GM08714 (cell line): ENCODE data around the gene BBS9.
"Not testable (repeated sequence)": the region's sequence is repeated elsewhere in the genome, so short reads cannot be mapped to it uniquely, and the experiment has no call there.

Experiments
- H3K4me3 ChIP-seq: fragments of 200-500 bp; sonication (Bioruptor generic); 2 replicates; pipeline ENCODE4 v1.5.1; 2014; ENCODE audit warnings: mild to moderate bottlenecking, low read length, inconsistent platforms
- ZNF274 ChIP-seq: IDR thresholded peaks from 2 replicates; pipeline ENCODE4 v1.6.1; 2012; ENCODE audit warnings: mild to moderate bottlenecking, low read depth, low read length

BBS9 gene

GRCh38 chr7:33128990-33129805 is at the start of gene BBS9:
Gene BBS9 (plus strand): TSS chr7:33129564. CDS start chr7:33146253, 16,689 bp downstream.
- H3K4me3 ChIP-seq, result peak within 1 kb of the TSS; percentile 90
- TF ChIP-seq ZNF274, result no peak

DNA sequence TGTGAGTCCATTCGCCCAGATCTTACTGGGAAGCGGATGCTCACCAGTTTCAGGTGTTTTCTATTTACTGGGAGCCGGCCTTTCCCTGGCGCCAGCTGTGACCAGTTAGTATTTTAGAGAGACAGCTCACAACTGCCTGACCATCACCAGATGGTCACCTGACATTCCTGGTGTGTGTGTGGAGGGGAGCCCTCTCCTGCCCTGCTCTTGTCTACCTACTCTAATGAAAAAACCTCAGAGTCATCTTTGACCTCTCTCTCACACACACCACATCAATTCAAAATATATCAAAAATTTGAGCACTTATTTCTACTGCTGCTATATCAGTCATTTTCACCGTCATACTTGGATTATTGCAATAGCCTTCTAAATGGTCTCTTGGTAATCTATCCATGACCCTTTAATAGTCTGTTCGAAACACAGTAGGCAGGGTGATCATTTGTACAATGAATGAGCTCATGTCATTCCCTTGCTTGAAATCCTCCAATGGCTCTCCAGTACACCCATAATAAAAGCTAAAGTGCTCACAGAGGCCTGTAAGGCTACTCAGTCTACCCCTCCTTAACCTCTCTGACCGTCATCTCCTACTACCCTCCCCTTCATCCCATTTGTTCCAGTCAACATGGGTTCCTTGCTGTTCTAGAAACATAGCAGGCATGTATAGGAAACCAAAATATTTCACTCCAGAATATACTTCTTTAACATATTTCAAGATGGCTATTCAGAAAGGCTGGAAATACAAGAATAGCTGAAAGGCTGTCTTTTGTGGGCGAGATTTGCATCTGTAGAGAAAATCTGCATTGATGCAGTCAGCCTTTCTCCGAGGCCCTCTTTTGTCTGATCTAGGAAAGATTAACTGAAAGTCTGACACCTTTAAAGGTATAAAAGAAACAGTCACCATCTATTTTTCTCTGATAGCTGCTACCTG is 49.3 kb upstream of the BBS9 start:
- no peak overlapping the region for H3K4me3 ChIP-seq
- TF ChIP-seq ZNF274, result no peak

DNA sequence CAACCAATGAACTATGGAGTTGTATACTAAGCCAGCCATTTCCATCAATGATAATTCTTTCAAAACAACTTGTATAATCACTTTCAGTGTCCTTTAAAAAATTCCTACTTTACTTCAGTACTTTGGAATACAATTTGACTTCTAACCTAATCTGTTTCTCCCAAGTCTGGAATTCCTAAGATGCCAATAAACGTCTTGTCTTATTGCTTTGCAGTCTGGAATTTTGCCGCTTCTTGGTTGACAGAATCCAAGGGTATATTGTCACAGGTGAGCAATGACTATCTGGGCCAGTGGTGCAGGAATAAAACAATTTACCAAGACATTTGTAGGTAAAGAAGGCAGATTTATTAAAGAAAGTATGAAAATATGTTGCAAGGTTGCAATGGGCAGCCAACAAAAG is 42.0 kb upstream of the BBS9 start:
- H3K4me3 ChIP-seq, result no peak overlapping the region
- no peak for TF ChIP-seq ZNF274

GRCh38 chr7:33087858-33088257 is 41.5 kb upstream of the BBS9 start:
- H3K4me3 ChIP-seq, result no peak overlapping the region
- TF ChIP-seq ZNF274, result no peak

GRCh38 chr7:33089142-33089541 is 40.2 kb upstream of the BBS9 start:
- TF ChIP-seq ZNF274, result no peak
- no peak overlapping the region for H3K4me3 ChIP-seq

DNA sequence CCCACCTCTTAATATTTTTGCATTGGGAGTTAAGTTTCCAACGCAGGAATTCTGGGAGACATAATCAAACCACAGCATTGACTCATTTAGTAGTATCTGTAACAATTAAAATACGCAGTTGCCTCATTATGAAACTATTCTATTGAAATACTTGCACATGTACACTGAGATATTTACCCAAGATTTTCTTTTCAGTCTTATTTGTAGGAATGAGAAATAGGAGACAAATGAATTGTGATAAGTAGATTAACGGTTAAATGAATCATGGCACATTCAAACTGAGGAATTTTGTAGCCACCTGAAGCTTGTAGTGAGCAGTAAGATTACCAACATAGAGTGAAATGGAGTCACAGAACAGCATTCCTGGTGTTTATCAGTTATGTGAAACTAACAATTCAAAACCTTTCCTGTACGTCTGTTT is 38.2 kb upstream of the BBS9 start:
- no peak overlapping the region for H3K4me3 ChIP-seq
- no peak for TF ChIP-seq ZNF274

DNA sequence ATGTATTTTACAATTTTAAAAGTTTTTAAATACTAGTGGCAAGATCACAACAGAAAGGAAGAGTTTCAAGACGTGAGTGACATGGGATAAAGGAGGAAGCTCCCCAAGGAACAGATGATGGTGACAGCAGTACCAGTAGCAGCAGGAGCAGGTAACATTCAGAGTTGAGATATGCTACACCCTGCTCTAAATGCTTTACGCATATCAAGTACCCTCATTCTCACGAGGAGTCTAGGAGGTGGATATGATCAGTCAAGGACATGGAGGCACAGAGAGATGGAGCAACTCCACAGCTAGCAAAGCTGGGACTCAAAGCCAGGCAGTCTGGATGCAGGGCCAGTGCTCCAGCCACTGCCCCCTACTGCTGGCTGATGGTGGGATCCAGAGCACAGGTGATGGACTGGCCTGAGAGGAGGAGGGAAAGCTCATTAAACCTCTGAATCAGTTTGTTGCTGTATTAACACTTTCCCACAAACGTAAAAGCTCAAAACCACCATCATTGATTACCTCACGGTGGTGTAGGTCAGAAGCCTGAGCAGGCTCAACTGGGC is 37.6 kb upstream of the BBS9 start:
- no peak overlapping the region for H3K4me3 ChIP-seq
- no peak for TF ChIP-seq ZNF274

DNA sequence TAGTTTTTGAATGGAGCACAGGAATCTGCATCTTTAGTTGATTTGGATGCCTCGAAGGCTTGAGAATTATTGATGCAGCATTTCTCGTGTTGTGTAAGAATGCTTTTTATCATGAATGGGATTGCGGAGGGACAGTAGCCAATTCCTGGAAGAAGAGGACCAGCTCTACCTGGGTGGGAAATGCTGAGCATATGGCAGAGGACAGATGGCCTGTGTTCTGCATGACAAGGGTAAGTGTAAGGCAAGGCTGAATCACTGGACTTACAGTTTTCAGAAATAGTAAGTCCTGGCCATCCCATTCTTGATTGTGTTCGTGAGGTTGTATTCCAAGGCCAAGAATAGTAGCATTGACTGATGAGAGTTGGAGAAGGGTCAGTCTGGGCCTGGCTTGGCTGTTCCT is 36.1 kb upstream of the BBS9 start:
- TF ChIP-seq ZNF274, result no peak
- no peak overlapping the region for H3K4me3 ChIP-seq

- H3K4me3 ChIP-seq, result not testable (repeated sequence)
Observed at GRCh38 chr7:33094745-33095275, 34.6 kb upstream of the BBS9 start.

DNA sequence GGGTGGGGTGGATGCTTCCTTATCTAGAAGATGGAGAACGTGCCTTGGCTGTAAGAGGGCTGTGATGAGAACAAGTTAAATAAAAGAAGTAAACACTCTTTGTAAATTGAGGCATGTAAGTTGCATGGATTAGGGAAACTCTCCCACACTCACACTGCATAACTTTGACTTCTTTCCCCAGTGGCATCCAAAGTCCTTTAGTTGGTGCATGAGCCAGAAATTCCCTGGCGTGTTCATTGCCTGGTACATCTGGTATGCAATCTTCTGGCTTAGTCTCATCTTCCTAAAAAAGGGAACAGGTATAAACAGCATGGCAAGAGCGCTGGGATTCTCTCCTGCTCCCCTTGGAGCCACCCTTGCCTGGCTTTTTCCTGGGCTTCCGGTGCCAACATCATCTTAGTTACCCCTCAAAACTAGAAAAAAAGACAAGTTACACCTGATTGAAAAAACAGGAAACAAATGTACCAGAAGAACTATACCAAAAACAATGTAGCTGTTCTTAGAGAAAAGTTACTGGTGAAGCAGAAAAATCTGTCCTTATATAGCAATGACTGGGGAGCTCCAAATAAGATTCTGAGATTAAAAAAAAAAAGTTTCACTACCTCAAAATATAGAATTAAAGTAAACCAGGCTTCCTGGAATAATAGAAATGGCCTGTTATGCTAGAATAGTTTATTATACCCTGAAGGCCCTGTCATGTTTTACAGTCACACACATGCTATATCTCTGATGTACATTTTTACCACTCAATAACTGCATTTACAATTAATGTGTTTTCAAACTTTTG is 30.0 kb upstream of the BBS9 start:
- TF ChIP-seq ZNF274, result no peak
- H3K4me3 ChIP-seq, result no peak overlapping the region

- no peak overlapping the region for H3K4me3 ChIP-seq
- no peak for TF ChIP-seq ZNF274
Observed at GRCh38 chr7:33100770-33101169, 28.6 kb upstream of the BBS9 start.

GRCh38 chr7:33101906-33102305 is 27.5 kb upstream of the BBS9 start:
- TF ChIP-seq ZNF274, result no peak

GRCh38 chr7:33107136-33108066 is 22.0 kb upstream of the BBS9 start:
- H3K4me3 ChIP-seq, result peak overlapping the region; percentile 97
- no peak for TF ChIP-seq ZNF274

More at GRCh38 chr7:33101906-33102305, 27.5 kb upstream of the BBS9 start:
- H3K4me3 ChIP-seq, result no peak overlapping the region
